ENCODE measurements around the gene RNF111.

DNA sequence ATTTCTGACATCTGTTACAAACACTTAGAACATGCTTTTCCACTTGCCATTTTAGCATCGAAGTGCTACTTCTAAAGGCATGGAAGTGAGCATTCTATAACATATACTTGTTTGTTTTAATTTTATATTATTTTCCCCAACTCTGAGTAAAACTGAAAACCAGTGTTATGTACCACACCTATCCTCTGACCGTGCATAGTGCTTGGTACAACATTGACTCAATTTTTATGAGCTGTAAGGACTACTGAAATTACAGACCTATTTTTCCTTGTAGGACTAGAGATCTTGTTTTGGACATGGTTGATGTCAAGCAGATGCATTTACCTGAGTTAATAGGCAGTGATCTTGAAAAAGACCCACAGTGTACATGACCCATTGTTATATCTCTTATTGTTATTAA lies 66.0 kb downstream of the RNF111 start:
- TF ChIP-seq CBFB (CRISPR knock-in tag; IDR thresholded peaks at IDR 0.05; ENCODE audit: low read depth) (no peak), CTCF (IDR thresholded peaks at IDR 0.05) (no peak), ZNF138 (CRISPR knock-in tag; conservative IDR thresholded peaks at IDR 0.05) (no peak), JUN (CRISPR knock-in tag; IDR thresholded peaks at IDR 0.05) (no peak), FOXP1 (CRISPR knock-in tag; IDR thresholded peaks at IDR 0.05; ENCODE audit: borderline replicate concordance) (no peak), KAT7 (CRISPR knock-in tag; IDR thresholded peaks at IDR 0.05; ENCODE audit: borderline replicate concordance) (no peak), ESRRA (CRISPR knock-in tag; IDR thresholded peaks at IDR 0.05; ENCODE audit: borderline replicate concordance) (no peak), AFF4 (CRISPR knock-in tag; IDR thresholded peaks at IDR 0.05; ENCODE audit: borderline replicate concordance) (no peak)
- TF ChIP-seq, protein P1, sequence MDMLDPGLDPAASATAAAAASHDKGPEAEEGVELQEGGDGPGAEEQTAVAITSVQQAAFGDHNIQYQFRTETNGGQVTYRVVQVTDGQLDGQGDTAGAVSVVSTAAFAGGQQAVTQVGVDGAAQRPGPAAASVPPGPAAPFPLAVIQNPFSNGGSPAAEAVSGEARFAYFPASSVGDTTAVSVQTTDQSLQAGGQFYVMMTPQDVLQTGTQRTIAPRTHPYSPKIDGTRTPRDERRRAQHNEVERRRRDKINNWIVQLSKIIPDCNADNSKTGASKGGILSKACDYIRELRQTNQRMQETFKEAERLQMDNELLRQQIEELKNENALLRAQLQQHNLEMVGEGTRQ (CRISPR knock-in tag; IDR thresholded peaks at IDR 0.05) = no peak

All from WTC11 (cell line).